Astrocyte of the cerebellum (primary cell): Measurements from ENCODE around the gene ADAM8.
"Not testable (repeated sequence)": the region's sequence is repeated elsewhere in the genome, so short reads cannot be mapped to it uniquely, and the experiment has no call there.

Source experiments
- DNase-seq: peaks from one replicate; pipeline ENCODE4 v3.0.0-alpha.2; 2011; ENCODE audit warnings: low read depth
- H3K4me3 ChIP-seq: 2 replicates; pipeline ENCODE4 v1.5.1; 2011; ENCODE audit warnings: mild to moderate bottlenecking, low read depth, low read length, moderate library complexity
- CTCF ChIP-seq: IDR thresholded peaks from 2 replicates; pipeline ENCODE4 v1.5.1; 2012; ENCODE audit warnings: low read length, low read depth, moderate library complexity, mild to moderate bottlenecking; ENCODE audit errors: missing control alignments
- in situ Hi-C: cut with HindIII; loops from 2 replicates; pipeline ENCODE4 v1.10.0; 2017; ENCODE audit warnings: low sequenced_read_pairs

Gene ADAM8

GRCh38 chr10:133270204-133270603 is 6.5 kb downstream of the ADAM8 start:
- in situ Hi-C loops: no loop called here
- no peak for TF ChIP-seq CTCF
- H3K4me3 ChIP-seq: no peak overlapping the region
- no peak for DNase-seq

- TF ChIP-seq CTCF: no peak
- no peak for DNase-seq
- in situ Hi-C loops: no loop called here
- no peak overlapping the region for H3K4me3 ChIP-seq
Measured at GRCh38 chr10:133269367-133269766, 7.3 kb downstream of the ADAM8 start.

- H3K4me3 ChIP-seq: no peak overlapping the region
- no peak for TF ChIP-seq CTCF
- in situ Hi-C loops: no loop called here
- DNase-seq: no peak
Measured at GRCh38 chr10:133268532-133268931, 8.1 kb downstream of the ADAM8 start.

GRCh38 chr10:133267829-133268228 is 8.8 kb downstream of the ADAM8 start:
- DNase-seq: no peak
- no peak for TF ChIP-seq CTCF
- H3K4me3 ChIP-seq: no peak overlapping the region
- in situ Hi-C loops: no loop called here

- no peak overlapping the region for H3K4me3 ChIP-seq
- no peak for DNase-seq
- in situ Hi-C loops: no loop called here
- no peak for TF ChIP-seq CTCF
Measured at GRCh38 chr10:133267293-133267692, 9.4 kb downstream of the ADAM8 start.

GRCh38 chr10:133266056-133266795 is 10.4 kb downstream of the ADAM8 start:
- in situ Hi-C loops: no loop called here
- DNase-seq: no peak
- H3K4me3 ChIP-seq: no peak overlapping the region
- no peak for TF ChIP-seq CTCF

GRCh38 chr10:133265052-133265451 is 11.6 kb downstream of the ADAM8 start:
- DNase-seq, H3K4me3 ChIP-seq, in situ Hi-C loops: not testable (repeated sequence)
